SK-N-SH treated with all-trans-retinoic acid at 6 μM for 48 hours (cell line): Measurements from ENCODE around the gene LTBR.

ENCODE experiments used
- ATAC-seq: fragments of 200-7000 bp; cut with Tn5 transposase; 3 replicates; pipeline ENCODE4 v1.9.1; 2020; ENCODE audit warnings: mild to moderate bottlenecking, moderate library complexity
- ARNTL ChIP-seq: fragments of 450-650 bp; formaldehyde crosslinking; IDR thresholded peaks from 2 replicates; pipeline ENCODE4 v1.5.0; 2020; ENCODE audit warnings: low read depth, mild to moderate bottlenecking, moderate library complexity, borderline replicate concordance
- BACH2 ChIP-seq: fragments of 250-450 bp; sonication (Bioruptor Pico); IDR thresholded peaks from 2 replicates; pipeline ENCODE4 v1.9.0; 2021; ENCODE audit warnings: mild to moderate bottlenecking, borderline replicate concordance
- CSDC2 ChIP-seq: fragments of 250-450 bp; sonication (Bioruptor Pico); IDR thresholded peaks from 2 replicates; pipeline ENCODE4 v1.5.0; 2020; ENCODE audit warnings: mild to moderate bottlenecking, moderate library complexity
- GLIS3 ChIP-seq: fragments of 250-450 bp; sonication (Bioruptor Pico); IDR thresholded peaks from 2 replicates; pipeline ENCODE4 v1.5.0; 2020; ENCODE audit warnings: mild to moderate bottlenecking, moderate library complexity
- ISL1 ChIP-seq: fragments of 250-450 bp; sonication (Bioruptor Pico); IDR thresholded peaks from 2 replicates; pipeline ENCODE4 v2.1.2; 2022; ENCODE audit warnings: mild to moderate bottlenecking, moderate library complexity
- OSR1 ChIP-seq: fragments of 250-450 bp; sonication (Bioruptor Pico); IDR thresholded peaks from 2 replicates; pipeline ENCODE4 v1.8.0; 2022; ENCODE audit warnings: moderate library complexity, mild to moderate bottlenecking, inconsistent platforms
- RARB ChIP-seq: fragments of 250-450 bp; sonication (Bioruptor Pico); IDR thresholded peaks from 2 replicates; pipeline ENCODE4 v1.8.0; 2021; ENCODE audit warnings: mild to moderate bottlenecking, moderate library complexity
- SNAI2 ChIP-seq: fragments of 250-450 bp; sonication (Bioruptor Pico); IDR thresholded peaks from 2 replicates; pipeline ENCODE4 v1.5.0; 2020; ENCODE audit warnings: mild to moderate bottlenecking, moderate library complexity
- TCF4 ChIP-seq: fragments of 250-450 bp; sonication (Bioruptor Pico); IDR thresholded peaks from 2 replicates; pipeline ENCODE4 v1.8.0; 2021; ENCODE audit warnings: mild to moderate bottlenecking, moderate library complexity, borderline replicate concordance
- TOX ChIP-seq: fragments of 250-450 bp; sonication (Bioruptor Pico); IDR thresholded peaks from 2 replicates; pipeline ENCODE4 v1.8.0; 2021; ENCODE audit warnings: mild to moderate bottlenecking, moderate library complexity, borderline replicate concordance
- ZC3H10 ChIP-seq: fragments of 250-450 bp; sonication (Bioruptor Pico); IDR thresholded peaks from 2 replicates; pipeline ENCODE4 v1.5.1; 2021; ENCODE audit warnings: mild to moderate bottlenecking, moderate library complexity
- ZFP30 ChIP-seq: fragments of 450-650 bp; formaldehyde crosslinking; IDR thresholded peaks from 2 replicates; pipeline ENCODE4 v1.5.0; 2022; ENCODE audit warnings: mild to moderate bottlenecking, moderate library complexity
- ZNF565 ChIP-seq: fragments of 450-650 bp; formaldehyde crosslinking; conservative IDR thresholded peaks from 2 replicates; pipeline ENCODE4 v1.5.0; 2020; ENCODE audit warnings: low read depth, mild to moderate bottlenecking, moderate library complexity
- ZNF70 ChIP-seq: fragments of 450-650 bp; formaldehyde crosslinking; IDR thresholded peaks from 2 replicates; pipeline ENCODE4 v1.5.0; 2020; ENCODE audit warnings: mild to moderate bottlenecking, moderate library complexity
- ZNF8 ChIP-seq: fragments of 450-650 bp; formaldehyde crosslinking; IDR thresholded peaks from 2 replicates; pipeline ENCODE4 v1.5.0; 2020; ENCODE audit warnings: mild to moderate bottlenecking, moderate library complexity
- TF ChIP-seq, protein P1 (sequence below): fragments of 250-450 bp; sonication (Bioruptor Pico); IDR thresholded peaks from 2 replicates; pipeline ENCODE4 v1.5.1; 2021; ENCODE audit warnings: mild to moderate bottlenecking, moderate library complexity
- TF ChIP-seq, protein P2 (sequence below): fragments of 250-450 bp; sonication (Bioruptor Pico); IDR thresholded peaks from 2 replicates; pipeline ENCODE4 v1.5.1; 2020; ENCODE audit warnings: low read depth, mild to moderate bottlenecking, moderate library complexity
- TF ChIP-seq, protein P3 (sequence below): fragments of 250-450 bp; sonication (Bioruptor Pico); IDR thresholded peaks from 2 replicates; pipeline ENCODE4 v1.8.0; 2021; ENCODE audit warnings: low read depth, mild to moderate bottlenecking, moderate library complexity, borderline replicate concordance
- TF ChIP-seq, protein P4 (sequence below): fragments of 250-450 bp; sonication (Bioruptor Pico); IDR thresholded peaks from 2 replicates; pipeline ENCODE4 v1.8.0; 2020; ENCODE audit warnings: mild to moderate bottlenecking, moderate library complexity, borderline replicate concordance
- TF ChIP-seq, protein P5 (sequence below): fragments of 250-450 bp; sonication (Bioruptor Pico); IDR thresholded peaks from 2 replicates; pipeline ENCODE4 v1.5.0; 2020; ENCODE audit warnings: mild to moderate bottlenecking, moderate library complexity

Gene LTBR

DNA sequence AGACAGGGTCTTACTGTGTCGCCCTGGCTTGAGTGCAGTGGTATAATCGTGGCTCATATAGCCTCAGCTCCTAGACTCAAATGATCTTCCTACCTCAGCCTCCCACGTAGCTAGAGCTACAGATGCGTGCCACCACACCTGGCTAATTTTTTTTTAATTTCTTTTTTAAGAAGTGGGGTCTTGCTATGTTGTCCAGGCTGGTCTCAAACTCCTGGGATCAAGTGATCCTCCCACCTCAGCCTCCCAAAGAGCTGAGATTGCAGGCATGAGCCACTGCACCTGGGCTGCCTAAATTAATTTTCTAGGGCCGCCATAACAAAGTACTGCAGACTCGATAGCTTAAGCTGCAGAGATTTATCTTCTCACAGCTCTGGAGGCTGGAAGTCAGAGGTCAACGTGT is 9.1 kb downstream of the LTBR start:
- TF ChIP-seq GLIS3 (no peak), ISL1 (CRISPR knock-in tag) (no peak), ZC3H10 (no peak), OSR1 (CRISPR knock-in tag) (no peak)
- TF ChIP-seq, protein P1, sequence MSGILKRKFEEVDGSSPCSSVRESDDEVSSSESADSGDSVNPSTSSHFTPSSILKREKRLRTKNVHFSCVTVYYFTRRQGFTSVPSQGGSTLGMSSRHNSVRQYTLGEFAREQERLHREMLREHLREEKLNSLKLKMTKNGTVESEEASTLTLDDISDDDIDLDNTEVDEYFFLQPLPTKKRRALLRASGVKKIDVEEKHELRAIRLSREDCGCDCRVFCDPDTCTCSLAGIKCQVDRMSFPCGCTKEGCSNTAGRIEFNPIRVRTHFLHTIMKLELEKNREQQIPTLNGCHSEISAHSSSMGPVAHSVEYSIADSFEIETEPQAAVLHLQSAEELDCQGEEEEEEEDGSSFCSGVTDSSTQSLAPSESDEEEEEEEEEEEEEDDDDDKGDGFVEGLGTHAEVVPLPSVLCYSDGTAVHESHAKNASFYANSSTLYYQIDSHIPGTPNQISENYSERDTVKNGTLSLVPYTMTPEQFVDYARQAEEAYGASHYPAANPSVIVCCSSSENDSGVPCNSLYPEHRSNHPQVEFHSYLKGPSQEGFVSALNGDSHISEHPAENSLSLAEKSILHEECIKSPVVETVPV: no peak

DNA sequence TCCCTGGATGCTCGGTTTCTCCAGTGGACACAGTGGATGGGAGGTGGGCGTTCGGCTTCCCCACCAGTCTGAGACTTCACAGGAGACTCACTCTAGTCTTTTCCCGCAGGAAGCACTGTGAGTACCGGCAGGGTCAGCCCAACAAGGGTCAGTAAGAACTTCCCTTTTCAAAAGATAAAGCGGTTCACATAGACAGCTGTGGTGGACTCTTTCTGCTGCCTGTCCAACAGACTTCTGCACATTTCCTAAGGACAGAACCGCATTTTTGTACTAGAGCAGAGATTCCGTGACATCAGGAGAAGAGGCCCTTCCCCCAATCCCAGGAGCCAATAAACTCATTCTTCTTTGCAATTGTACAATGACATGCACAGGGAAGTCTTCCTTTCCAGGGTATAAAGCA is 10.4 kb downstream of the LTBR start:
- ATAC-seq: no peak
- TF ChIP-seq ISL1 (CRISPR knock-in tag) (no peak), OSR1 (CRISPR knock-in tag) (no peak), TOX (CRISPR knock-in tag) (no peak), ZC3H10 (no peak), RARB (no peak), TCF4 (CRISPR knock-in tag) (no peak), ZNF8 (CRISPR knock-in tag) (no peak), ZNF70 (CRISPR knock-in tag) (no peak), SNAI2 (CRISPR knock-in tag) (no peak)
- TF ChIP-seq, protein P1: no peak
- TF ChIP-seq, protein P2, sequence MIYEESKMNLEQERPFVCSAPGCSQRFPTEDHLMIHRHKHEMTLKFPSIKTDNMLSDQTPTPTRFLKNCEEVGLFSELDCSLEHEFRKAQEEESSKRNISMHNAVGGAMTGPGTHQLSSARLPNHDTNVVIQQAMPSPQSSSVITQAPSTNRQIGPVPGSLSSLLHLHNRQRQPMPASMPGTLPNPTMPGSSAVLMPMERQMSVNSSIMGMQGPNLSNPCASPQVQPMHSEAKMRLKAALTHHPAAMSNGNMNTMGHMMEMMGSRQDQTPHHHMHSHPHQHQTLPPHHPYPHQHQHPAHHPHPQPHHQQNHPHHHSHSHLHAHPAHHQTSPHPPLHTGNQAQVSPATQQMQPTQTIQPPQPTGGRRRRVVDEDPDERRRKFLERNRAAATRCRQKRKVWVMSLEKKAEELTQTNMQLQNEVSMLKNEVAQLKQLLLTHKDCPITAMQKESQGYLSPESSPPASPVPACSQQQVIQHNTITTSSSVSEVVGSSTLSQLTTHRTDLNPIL: no peak
- TF ChIP-seq, protein P3, sequence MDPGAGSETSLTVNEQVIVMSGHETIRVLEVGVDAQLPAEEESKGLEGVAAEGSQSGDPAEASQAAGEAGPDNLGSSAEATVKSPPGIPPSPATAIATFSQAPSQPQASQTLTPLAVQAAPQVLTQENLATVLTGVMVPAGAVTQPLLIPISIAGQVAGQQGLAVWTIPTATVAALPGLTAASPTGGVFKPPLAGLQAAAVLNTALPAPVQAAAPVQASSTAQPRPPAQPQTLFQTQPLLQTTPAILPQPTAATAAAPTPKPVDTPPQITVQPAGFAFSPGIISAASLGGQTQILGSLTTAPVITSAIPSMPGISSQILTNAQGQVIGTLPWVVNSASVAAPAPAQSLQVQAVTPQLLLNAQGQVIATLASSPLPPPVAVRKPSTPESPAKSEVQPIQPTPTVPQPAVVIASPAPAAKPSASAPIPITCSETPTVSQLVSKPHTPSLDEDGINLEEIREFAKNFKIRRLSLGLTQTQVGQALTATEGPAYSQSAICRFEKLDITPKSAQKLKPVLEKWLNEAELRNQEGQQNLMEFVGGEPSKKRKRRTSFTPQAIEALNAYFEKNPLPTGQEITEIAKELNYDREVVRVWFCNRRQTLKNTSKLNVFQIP (CRISPR knock-in tag): no peak
- TF ChIP-seq, all 23 proteins: peak for 0

More for the DNA sequence above, 9.1 kb downstream of the LTBR start:
- no peak for ATAC-seq

DNA sequence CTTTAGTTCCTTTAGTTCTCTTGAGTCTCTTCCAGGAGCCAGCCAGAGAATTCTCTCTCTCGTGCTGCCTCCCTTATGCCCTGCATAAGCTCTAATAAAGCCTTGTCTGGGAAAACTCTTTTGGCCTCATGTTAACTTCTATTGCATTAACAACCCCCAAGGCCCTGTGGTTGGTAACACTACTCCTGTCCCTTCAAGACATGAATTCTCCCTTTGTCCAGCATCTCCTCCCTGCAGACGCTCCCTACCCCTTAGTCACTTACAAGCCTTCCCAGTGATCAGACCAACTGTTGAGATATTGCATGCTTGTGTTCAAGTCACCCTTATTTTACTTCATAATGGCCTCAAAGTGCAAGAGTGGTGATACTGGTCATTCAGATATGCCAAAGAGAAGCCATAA is 12.1 kb downstream of the LTBR start:
- TF ChIP-seq, protein P4, sequence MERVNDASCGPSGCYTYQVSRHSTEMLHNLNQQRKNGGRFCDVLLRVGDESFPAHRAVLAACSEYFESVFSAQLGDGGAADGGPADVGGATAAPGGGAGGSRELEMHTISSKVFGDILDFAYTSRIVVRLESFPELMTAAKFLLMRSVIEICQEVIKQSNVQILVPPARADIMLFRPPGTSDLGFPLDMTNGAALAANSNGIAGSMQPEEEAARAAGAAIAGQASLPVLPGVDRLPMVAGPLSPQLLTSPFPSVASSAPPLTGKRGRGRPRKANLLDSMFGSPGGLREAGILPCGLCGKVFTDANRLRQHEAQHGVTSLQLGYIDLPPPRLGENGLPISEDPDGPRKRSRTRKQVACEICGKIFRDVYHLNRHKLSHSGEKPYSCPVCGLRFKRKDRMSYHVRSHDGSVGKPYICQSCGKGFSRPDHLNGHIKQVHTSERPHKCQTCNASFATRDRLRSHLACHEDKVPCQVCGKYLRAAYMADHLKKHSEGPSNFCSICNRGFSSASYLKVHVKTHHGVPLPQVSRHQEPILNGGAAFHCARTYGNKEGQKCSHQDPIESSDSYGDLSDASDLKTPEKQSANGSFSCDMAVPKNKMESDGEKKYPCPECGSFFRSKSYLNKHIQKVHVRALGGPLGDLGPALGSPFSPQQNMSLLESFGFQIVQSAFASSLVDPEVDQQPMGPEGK (CRISPR knock-in tag): no peak
- TF ChIP-seq BACH2 (no peak), ISL1 (CRISPR knock-in tag) (no peak), TOX (CRISPR knock-in tag) (no peak), ZNF8 (CRISPR knock-in tag) (no peak), ZC3H10 (no peak), CSDC2 (CRISPR knock-in tag) (no peak), ZNF70 (CRISPR knock-in tag) (no peak), SNAI2 (CRISPR knock-in tag) (no peak), RARB (no peak), ARNTL (no peak), ZNF565 (no peak), TCF4 (CRISPR knock-in tag) (no peak), ZFP30 (no peak)
- TF ChIP-seq, protein P2: no peak
- TF ChIP-seq, protein P5, sequence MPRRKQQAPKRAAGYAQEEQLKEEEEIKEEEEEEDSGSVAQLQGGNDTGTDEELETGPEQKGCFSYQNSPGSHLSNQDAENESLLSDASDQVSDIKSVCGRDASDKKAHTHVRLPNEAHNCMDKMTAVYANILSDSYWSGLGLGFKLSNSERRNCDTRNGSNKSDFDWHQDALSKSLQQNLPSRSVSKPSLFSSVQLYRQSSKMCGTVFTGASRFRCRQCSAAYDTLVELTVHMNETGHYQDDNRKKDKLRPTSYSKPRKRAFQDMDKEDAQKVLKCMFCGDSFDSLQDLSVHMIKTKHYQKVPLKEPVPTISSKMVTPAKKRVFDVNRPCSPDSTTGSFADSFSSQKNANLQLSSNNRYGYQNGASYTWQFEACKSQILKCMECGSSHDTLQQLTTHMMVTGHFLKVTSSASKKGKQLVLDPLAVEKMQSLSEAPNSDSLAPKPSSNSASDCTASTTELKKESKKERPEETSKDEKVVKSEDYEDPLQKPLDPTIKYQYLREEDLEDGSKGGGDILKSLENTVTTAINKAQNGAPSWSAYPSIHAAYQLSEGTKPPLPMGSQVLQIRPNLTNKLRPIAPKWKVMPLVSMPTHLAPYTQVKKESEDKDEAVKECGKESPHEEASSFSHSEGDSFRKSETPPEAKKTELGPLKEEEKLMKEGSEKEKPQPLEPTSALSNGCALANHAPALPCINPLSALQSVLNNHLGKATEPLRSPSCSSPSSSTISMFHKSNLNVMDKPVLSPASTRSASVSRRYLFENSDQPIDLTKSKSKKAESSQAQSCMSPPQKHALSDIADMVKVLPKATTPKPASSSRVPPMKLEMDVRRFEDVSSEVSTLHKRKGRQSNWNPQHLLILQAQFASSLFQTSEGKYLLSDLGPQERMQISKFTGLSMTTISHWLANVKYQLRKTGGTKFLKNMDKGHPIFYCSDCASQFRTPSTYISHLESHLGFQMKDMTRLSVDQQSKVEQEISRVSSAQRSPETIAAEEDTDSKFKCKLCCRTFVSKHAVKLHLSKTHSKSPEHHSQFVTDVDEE: no peak
- TF ChIP-seq, protein P3 (CRISPR knock-in tag): no peak
- TF ChIP-seq, protein P1: no peak
- ATAC-seq: no peak
